Measurements from ENCODE around the gene C18orf63.

DNA sequence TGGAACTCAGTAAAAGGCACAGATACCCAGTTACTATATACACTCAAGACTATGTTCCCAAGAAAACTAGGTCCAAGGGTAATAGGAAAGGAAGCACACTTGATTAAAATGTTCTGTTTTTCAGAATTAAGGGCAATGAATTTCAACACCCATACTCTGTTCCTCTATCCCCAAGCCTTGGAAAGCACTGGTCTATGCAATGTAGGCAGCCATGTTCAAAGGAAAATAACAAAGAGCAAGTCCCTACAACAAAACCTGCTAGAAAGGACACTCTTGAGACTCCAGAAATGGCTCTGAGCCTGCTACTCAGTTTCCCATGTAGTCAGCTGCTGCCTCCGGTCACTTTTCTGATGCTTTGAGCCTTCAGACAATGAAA, 30.7 kb upstream of the C18orf63 start:
- TF ChIP-seq, protein P1, sequence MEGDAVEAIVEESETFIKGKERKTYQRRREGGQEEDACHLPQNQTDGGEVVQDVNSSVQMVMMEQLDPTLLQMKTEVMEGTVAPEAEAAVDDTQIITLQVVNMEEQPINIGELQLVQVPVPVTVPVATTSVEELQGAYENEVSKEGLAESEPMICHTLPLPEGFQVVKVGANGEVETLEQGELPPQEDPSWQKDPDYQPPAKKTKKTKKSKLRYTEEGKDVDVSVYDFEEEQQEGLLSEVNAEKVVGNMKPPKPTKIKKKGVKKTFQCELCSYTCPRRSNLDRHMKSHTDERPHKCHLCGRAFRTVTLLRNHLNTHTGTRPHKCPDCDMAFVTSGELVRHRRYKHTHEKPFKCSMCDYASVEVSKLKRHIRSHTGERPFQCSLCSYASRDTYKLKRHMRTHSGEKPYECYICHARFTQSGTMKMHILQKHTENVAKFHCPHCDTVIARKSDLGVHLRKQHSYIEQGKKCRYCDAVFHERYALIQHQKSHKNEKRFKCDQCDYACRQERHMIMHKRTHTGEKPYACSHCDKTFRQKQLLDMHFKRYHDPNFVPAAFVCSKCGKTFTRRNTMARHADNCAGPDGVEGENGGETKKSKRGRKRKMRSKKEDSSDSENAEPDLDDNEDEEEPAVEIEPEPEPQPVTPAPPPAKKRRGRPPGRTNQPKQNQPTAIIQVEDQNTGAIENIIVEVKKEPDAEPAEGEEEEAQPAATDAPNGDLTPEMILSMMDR (optimal IDR thresholded peaks at IDR 0.05 in 1 of 3, IDR thresholded peaks at IDR 0.05 in 1 of 3, conservative IDR thresholded peaks at IDR 0.05 in 1 of 3; ENCODE audit: extremely low read depth in 1 of 3, insufficient read depth in 2 of 3, low read length in 3 of 3) = no peak
- no peak for TF ChIP-seq EZH2 (IDR thresholded peaks at IDR 0.05; ENCODE audit: low read length)

All from keratinocyte (primary cell).